GM18909 (cell line): ENCODE measurements around the gene SSR4.
A peak's percentile ranks its signal among the peaks of the same experiment; 100 is the strongest.
"Not testable (repeated sequence)": the region's sequence is repeated elsewhere in the genome, so short reads cannot be mapped to it uniquely, and the experiment has no call there.

Experiments
- ATAC-seq: cut with Tn5 transposase; IDR thresholded peaks from one replicate; pipeline ENCODE4 v1.9.1; 2021; ENCODE audit warnings: mild to moderate bottlenecking; ENCODE audit not compliant: unreplicated experiment, poor library complexity

SSR4 gene

GRCh38 chrX:153794018-153794896, at the start of gene SSR4, which contains the start of gene IDH3G:
SSR4 (plus strand) TSS chrX:153794668; CDS start chrX:153794688, 20 bp downstream.
IDH3G (minus strand) TSS chrX:153794375; CDS start chrX:153794326, 49 bp downstream.
- peak; percentile 88 for ATAC-seq

DNA sequence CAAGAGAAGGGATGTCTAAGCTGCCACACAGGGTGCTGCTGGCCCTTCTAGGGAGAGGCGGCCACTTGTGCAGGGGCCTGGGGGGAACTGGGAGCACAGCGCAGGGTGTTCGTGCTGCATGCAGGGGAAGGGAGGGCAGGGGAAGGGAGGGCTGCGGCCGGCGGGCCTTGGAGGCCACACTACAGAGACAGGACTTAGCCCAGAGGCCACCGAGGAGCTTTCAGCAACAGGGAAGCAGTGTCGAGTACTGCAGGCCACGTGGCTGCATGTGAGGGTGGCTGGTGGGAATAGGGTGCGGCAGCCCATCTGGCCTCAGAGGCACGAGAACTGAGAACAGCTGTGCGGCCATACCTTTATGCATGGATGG, 49.4 kb upstream of the SSR4 start:
- ATAC-seq, result not testable (repeated sequence)

- no peak for ATAC-seq
Measured at GRCh38 chrX:153746359-153746758, 48.1 kb upstream of the SSR4 start.

DNA sequence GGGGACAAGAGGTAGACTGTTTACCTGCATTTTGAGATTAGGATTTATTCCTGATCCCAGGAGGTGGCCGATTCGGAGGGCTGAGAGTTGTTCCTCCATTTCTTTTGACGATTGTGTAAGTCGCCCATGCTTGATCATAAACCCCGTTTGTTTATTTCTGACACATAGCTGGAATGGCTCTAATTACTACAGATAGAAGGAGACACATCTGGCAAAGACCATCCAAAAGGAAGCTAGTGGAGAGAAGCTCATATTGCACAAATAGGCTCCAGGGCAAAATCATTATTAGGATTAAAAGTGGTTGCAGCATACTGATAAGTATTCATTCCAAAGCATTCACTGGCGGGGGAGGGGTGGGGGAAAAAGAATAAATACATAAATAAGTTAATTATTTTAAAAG, 47.5 kb upstream of the SSR4 start:
- ATAC-seq, result not testable (repeated sequence)

GRCh38 chrX:153749017-153749416, 45.5 kb upstream of the SSR4 start:
- not testable (repeated sequence) for ATAC-seq

GRCh38 chrX:153750127-153750774, 44.2 kb upstream of the SSR4 start:
- ATAC-seq, result no peak

GRCh38 chrX:153755136-153755535, 39.3 kb upstream of the SSR4 start:
- ATAC-seq, result no peak

DNA sequence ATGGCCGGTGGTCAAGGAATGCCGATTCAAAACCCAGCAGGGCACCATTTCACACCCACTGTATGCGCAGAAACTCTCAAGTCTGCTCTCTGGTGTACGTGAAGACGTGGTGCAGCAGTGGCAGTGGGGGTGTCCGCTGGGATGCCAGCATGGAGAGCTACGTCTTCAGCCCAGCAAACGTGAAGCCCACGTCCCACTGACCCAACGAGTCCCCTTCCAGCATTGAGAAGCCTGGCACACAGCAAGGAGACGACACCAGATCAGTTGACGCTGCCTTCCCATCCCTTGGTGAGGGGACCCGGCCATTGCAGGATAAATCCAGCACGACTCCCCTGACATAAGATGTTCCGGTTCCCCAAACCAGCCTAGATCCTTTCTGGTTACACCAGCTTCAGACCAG, 32.6 kb upstream of the SSR4 start:
- no peak for ATAC-seq

GRCh38 chrX:153762626-153763173, 31.8 kb upstream of the SSR4 start:
- ATAC-seq, result no peak

GRCh38 chrX:153763298-153763932, 31.1 kb upstream of the SSR4 start:
- ATAC-seq, result no peak

DNA sequence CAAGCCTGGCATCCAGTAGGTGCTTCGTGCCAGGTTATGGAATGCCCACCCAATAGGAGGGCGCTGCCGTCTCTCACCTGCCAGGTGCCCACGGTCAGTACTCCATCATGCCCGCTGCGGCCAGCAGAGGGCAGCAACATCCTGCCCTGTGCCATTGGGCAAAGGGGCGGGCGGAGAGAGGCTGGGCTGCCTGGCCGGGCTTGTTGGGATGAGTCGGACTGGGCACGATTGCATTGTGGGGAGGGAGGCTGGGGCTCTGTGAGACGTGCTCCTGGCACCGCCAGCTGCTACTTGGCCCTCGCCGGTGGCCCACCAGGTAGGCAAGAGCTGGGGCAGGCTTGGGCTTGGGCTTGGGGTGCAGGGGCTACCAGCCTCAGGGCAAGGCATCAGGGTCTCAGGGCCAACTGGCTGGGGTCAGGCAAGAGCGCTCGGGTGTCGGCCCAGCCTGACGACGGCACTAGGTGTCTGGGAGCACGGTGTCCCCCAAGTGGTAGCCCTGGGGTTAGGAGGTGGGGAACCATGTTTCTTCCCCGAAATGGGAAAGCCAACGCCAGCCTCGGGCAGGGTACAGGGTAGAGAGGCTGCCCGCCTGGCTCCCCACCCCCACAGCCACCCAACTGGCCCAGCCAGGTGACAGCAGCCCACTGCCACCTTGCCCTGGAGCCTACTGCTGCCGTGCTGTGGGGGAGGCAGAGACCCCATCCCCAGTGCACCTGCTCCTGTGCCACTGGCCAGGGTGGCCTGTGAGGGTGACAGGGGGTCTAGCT, 30.3 kb upstream of the SSR4 start, which contains the start of gene PLXNB3:
Gene PLXNB3, plus strand, starts transcription at position 261 of the 767 bp plus-strand sequence. CDS start 1,287 bp downstream, outside the sequence.
- ATAC-seq, result peak; percentile 69

GRCh38 chrX:153764786-153765137, 29.7 kb upstream of the SSR4 start:
- ATAC-seq, result no peak

DNA sequence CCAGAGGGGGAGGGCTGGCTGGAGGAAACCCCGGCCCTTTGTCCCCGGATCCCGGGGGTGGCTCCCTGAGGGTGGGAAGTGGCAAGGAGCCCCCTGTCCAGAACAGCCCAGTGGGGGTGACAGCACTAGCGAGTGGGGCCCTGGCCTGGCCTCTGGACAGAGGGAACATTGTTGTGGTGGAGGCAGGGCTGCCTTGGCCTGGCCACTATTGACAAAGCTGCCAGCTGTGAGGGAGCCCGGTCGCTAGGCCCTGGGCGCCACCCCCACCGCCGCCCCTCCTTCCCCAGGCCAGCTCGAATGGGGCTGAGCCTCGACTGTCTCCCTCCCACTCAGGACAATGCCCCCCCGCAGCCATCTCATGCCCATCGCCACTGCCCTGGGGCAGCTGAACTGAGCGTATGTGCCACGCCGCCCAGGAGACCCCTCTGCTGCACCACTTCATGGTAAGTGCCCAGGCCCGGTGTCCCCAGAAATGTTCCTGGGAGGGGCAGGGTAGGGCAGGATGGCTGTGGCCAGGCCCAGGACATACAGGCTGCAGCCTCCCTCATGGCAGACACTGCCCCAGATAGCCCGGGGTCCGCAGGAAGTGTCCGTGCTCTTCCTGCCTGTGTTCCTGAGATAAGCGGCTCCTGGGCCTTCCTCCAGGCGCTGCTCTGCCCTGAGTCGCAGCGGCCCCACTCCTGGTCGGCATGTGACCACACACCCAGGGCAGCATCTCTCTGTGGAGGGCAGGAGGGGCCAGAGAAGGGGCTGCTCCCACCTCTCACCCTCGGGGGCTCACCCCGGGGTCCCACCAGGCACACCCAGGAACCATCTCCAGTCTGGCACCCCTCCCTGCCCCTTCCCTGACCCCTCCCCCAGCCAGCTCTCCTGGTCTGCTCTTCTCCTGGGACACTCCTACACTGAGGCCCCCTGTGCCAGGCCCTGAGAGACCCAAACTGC, 29.1 kb upstream of the SSR4 start:
- ATAC-seq, result no peak

DNA sequence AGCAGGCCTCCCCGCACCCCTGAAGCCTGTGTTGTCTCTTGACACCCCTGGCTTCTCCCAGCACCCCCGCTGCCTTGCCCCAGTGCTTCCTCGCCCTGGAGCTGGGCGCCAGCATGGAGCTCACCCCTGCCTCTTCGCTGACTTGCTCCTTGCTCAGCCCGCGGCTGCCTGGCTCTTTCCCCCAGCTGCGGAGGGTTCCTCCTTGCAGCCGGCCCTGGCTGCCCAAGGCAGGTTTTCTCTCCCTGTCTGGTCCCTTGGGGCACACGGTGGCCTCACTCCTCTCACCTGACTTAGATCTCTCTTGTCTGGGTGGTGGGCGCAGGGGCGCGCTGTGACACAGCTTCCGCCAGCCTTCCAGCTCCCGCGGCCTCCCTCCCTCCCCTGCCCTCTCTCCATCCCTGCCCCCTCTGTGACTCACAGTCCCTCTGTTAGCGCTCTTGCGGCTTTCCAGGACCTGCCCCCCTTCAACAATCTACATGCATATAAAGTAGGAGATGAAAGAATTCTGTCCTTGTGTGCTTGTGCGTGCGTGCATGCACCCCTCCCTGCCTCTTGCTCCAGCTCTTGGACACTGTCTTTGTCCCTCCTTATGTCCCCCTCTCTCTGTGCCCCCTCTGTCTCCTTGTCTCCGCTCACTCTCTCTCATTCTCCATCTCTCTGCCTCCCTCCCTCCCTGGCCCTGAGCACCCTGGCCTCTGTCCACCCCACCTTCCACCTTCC, 28.2 kb upstream of the SSR4 start:
- no peak for ATAC-seq

GRCh38 chrX:153766871-153767673, 27.4 kb upstream of the SSR4 start:
- ATAC-seq, result no peak

- no peak for ATAC-seq
Measured at GRCh38 chrX:153767674-153768055, 26.8 kb upstream of the SSR4 start.

DNA sequence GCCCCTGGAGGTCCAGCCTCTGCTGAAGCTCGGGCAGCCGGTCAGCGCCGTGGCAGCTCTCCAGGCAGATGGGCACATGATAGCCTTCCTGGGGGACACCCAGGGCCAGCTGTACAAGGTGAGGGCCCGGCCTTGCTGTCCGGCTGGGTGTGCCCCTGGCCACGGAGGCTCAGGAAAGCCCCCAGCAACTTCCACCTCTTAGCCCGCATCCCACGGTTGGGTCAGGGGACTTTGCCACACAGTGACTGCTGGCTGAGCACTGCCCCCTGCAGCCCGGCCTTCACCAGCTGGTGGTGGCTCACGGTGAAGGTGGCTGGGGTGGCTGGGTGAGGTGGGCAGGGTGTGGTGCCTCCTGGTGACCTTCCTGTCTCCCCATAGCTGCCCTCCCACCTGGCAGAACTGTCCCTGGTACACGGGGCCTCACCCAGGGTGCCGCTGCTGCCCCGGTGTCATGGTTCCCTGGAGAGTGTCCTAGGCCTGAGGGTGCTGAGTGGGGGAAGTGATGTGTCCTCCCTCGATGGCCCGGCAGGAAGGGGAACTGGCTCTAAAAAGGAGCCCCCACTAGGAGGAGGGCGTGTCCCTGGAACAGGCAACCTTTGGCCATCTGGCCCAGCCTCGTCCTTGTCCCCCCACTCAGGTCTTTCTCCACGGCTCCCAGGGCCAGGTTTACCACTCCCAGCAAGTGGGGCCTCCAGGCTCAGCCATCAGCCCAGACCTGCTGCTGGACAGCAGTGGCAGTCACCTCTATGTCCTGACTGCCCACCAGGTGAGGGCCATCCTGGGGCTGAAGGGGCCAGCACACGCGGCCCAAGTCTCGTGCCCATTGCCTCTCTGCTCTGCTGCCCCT, 25.9 kb upstream of the SSR4 start:
- ATAC-seq, result no peak
